Fibroblast of gingiva (primary cell): ENCODE measurements around the gene CROCC.
"Not testable (repeated sequence)": the region's sequence is repeated elsewhere in the genome, so short reads cannot be mapped to it uniquely, and the experiment has no call there.

ENCODE experiments used
- DNase-seq: peaks from one replicate; pipeline ENCODE4 v3.0.0-alpha.2; 2011; ENCODE audit warnings: low read depth

CROCC gene

GRCh38 chr1:16895598-16896315, 26.0 kb upstream of the CROCC start, which contains the start of gene RNU1-2:
RNU1-2 (plus strand) TSS chr1:16895980.
- peak; percentile 100 for DNase-seq

GRCh38 chr1:16896316-16897055, 25.2 kb upstream of the CROCC start:
- DNase-seq: peak; percentile 78

- DNase-seq: not testable (repeated sequence)
Observed at GRCh38 chr1:16897653-16898052, 24.1 kb upstream of the CROCC start.

GRCh38 chr1:16898298-16898697, 23.4 kb upstream of the CROCC start:
- DNase-seq: not testable (repeated sequence)

- DNase-seq: not testable (repeated sequence)
Observed at GRCh38 chr1:16899020-16899419, 22.7 kb upstream of the CROCC start.

GRCh38 chr1:16900751-16901150, 21.0 kb upstream of the CROCC start:
- no peak for DNase-seq

- not testable (repeated sequence) for DNase-seq
Observed at GRCh38 chr1:16901371-16901770, 20.4 kb upstream of the CROCC start.

GRCh38 chr1:16903054-16903453, 18.7 kb upstream of the CROCC start:
- peak; percentile 72 for DNase-seq

GRCh38 chr1:16903458-16903796, 18.3 kb upstream of the CROCC start:
- DNase-seq: no peak

GRCh38 chr1:16904560-16905109, 17.1 kb upstream of the CROCC start:
- peak; percentile 99 for DNase-seq

GRCh38 chr1:16905110-16905867, 16.4 kb upstream of the CROCC start:
- peak; percentile 86 for DNase-seq

- no peak for DNase-seq
Observed at GRCh38 chr1:16905868-16906702, 15.6 kb upstream of the CROCC start.

- no peak for DNase-seq
Observed at GRCh38 chr1:16906873-16907272, 14.9 kb upstream of the CROCC start.

- DNase-seq: no peak
Observed at GRCh38 chr1:16907870-16908758, 13.6 kb upstream of the CROCC start.

- DNase-seq: not testable (repeated sequence)
Observed at GRCh38 chr1:16911851-16912721, 9.6 kb upstream of the CROCC start.

GRCh38 chr1:16912742-16913141, 9.0 kb upstream of the CROCC start:
- not testable (repeated sequence) for DNase-seq

GRCh38 chr1:16913181-16913832, 8.4 kb upstream of the CROCC start:
- no peak for DNase-seq

- peak; percentile 95 for DNase-seq
Observed at GRCh38 chr1:16913833-16914662, 7.7 kb upstream of the CROCC start.
